ENCODE results near the gene TMEM203. TPM values are rescaled to one million over a fixed set of nuclear protein-coding genes. Genes with fewer than 3 reads are reported as not detected.

Gene TMEM203
- total RNA-seq, 1 donor from 2014 or later = 44.9 TPM

DNA sequence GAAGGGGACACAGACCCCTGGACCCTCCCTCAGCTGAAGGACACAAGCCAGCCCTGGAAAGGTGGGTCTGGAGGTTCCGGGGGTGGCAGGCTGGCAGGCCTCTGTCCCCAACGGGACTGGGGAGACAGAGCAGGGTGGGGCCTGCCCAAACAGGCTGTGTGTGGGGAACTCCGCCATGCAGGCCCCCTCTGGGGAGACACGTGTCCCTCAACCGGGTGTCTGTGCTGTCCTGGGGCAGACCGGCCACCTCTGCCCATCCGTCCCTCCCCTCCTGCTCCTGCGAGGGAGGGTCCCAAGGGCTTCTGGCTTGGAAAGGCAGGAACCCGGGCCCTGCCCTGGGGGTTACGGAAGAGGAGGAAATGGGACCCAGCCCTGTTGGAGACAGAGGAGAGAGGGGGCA lies 26.7 kb upstream of the TMEM203 start:
- no peak for ATAC-seq (ENCODE audit: poor library complexity)
- intact Hi-C loops (cut with DNase I) = no loop called here
- DNase-seq = no peak

DNA sequence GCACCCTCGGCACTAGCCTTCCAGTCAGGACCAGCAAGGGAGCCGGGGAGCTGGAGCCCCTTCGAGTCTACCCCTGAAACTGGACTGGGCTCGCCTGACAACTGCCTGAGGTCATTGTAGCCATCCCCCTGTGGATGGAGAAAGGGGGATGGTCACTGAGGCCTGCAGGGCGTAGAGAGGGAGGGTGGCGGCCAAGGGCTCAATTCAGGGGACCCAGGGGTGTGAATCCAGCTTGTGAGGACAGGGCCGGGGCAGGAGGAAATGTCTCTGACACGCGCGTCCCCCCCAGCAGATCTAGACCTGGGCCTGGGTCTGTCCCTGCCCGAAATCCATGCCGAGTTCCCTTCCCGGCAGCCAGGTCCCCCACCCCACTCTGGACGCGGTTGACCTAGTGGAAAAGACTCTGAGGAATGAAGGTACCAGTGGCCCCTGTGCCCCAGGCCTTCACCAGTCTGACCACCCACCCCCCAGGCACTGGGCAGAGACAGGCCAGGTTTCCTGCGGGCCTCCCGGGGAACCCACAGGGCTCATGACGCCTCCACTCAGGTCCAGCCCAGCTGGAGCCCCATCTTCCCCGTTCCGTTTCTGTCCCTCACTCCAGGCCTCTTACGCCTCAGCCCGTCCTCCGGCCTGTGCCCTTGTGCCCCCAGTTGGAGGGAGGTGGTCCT lies 26.1 kb upstream of the TMEM203 start:
- ATAC-seq (ENCODE audit: poor library complexity) (no peak), DNase-seq (no peak)
- intact Hi-C loops (cut with DNase I) = no loop called here

DNA sequence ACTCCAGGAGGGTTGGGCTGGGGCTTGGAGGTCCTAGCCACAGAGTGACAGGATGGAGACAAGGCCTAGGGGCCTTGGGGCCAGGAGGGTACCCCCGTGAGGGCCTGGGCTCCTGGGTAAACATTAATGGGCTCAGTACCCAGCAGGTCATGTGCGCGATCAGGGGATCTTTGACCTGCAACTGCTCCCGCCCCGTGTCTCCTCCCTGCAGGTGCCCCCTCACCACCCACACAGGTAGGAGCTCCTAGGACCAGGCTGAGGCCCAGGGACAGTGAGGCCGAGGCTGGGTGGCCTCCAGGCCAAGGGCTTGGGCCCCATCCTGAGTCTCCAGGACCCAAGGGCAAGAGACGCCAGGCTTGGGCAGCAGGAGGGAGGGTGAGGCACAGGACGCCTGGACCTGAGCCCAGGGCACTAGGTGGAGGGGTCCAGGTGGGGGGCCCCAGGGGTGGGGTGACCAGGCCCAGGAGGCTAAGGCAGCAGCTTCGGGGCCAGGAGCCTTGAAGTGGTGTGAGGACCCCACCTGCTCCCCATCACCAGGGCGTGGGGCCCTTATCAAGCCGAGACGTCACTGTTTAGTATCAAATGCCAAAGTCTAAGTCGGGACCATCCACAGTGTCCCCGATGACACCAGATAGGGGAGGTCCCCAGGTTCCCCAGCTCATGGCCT lies 25.4 kb upstream of the TMEM203 start, which contains the start of gene SLC34A3:
Gene SLC34A3 (plus strand): TSS at position 197 of the 667 bp plus-strand sequence. CDS start 802 bp downstream, outside the sequence.
- ATAC-seq (ENCODE audit: poor library complexity) (no peak), DNase-seq (no peak)
- intact Hi-C loops (cut with DNase I) = no loop called here

DNA sequence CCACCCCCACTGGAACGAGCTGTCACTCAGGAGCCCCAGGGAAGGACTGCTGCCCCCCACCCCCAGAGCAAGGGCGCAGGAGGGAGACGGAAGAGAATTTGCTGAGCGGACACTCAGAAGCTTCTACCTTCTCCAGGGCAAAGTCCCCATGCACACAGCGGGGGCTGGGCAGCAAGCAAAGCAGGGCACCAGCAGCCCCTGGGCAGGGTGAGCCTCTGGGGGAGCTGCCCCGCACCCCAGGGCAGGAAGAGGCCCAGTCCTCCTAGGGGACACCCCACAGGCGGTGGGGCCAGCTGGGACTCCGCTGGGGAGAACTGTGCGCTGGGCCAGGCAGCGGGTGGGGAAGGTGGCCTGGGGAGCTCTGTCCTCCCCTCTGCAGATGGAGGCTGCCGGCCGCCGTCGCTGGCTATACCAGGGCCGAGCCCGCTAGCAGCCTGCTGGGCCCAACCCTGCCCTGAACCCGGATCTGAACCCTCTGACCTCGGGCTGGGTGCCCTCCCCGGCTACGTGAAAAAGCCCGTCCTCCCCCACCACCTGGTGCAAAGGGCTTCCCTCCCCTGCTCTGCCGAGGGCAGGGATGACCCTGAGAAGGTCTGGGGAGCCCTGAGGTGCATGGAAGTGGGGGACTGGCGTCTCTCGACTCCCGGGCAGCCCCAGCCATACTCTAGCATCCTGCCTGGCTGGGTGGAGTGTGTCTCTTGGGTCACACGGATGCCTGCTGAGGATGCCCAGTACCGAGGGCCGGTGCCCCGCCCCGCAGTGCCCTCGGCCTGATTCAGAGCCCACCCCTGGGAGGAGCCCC lies 24.7 kb upstream of the TMEM203 start:
- intact Hi-C loops (cut with DNase I) = loop anchor here (5.0 kb wide), 1 partner anchor 38 kb away; no protein-coding TSS in a partner anchor
- ATAC-seq (ENCODE audit: poor library complexity) (no peak), DNase-seq (no peak)

DNA sequence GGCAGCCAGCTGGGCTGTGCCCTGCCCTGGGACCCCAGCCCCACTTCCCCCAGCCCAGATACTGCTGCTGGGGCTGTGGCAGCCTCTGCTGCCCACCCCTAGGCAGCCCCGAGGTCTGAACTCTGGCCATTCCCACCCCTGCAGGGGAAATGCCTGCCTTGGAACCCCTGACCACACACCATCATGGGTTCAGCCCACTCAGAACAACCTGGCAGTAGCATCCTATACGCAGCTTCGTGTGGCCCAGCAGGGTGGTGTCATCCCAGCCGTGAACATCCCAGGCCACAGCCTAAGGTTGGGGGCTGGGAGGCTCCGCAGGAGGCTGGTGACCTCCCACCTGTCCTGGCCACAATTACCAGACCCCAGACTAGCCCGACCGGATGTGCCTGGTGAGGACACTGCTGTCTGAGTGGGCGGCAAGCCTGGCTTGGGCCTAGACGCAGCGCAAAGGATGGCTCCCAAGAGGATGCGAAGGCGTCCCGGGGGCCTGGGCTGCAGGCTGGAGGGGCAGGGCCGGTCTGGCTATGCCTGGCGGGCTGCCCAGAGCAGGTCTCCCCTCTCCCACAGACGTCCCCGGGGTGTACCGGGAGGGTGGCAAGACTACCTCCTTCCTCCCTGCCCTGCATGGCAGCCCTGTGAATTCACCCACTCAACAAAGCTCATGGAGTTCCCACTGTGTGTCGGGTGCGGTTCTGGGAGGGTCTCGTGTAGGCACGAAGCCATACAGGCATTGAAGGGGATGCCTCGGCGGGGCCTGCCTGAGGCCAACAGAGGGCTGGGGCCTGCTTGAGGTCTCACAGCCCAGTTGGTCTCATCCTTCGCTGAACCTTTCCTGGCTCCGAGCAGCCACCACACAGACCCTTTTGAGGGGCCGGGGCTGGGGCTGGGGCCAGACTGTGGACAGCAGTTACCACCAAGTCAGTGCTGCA lies 23.8 kb upstream of the TMEM203 start:
- no peak for ATAC-seq (ENCODE audit: poor library complexity)
- no peak for DNase-seq
- intact Hi-C loops (cut with DNase I) = loop anchor here (5.0 kb wide), 1 partner anchor 37 kb away; no protein-coding TSS in a partner anchor

DNA sequence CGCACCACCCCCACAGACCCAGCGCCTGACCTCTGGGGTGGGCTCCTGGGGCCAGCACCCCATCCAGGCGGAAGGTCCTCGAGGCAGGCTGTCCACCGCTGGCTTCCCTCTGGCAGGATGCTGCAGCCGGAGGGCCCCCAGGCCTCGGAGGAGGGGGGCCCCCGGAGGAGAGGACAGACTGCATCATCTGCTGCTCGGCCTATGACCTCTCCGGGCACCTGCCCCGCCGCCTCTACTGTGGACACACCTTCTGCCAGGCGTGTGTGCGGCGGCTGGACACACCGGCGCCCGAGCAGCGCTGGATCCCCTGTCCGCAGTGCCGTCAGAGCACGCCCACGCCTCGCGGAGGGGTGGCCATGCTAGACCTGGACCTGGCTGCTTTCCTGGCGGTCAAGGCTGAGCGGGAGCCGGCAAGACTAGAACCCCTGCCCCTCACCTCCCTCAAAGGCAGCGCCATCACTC lies 23.1 kb upstream of the TMEM203 start:
- ATAC-seq (ENCODE audit: poor library complexity) (no peak), DNase-seq (no peak)
- intact Hi-C loops (cut with DNase I) = loop anchor here (5.0 kb wide), 1 partner anchor 36 kb away; no protein-coding TSS in a partner anchor

DNA sequence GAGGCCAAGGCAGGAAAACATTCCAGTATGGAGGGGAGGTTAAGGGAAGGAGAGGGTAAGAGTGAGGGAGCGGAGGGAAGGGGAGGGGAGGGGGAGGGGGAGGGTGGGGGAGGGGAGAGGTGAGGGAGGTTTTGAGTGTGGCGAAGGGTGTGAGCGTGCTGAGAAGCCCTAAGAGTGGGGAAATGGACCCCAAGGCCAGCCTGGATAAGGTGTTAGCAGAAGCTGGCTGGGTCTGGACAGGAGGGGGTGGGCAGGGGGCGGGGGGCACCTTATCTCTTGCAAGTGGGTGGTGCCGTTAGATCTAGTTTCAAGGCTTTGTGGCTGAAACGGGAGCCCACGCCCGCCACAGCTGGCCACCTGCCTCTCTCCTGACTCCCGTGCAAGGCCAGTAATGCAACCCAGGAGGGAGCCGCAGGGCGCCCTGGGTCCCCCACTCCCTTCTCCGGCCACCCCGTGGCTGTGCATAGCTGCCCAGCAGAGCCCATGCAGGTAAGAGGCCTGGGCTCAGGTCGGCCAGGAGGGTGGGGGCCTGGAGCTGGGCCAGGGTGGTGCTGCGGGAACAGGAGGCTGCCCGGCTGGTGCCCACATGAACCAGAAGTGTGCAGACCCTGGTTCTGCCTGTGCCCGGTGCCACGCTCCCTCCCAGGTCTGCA lies 22.5 kb upstream of the TMEM203 start:
- intact Hi-C loops (cut with DNase I) = loop anchor here (2.0 to 5.0 kb wide), 2 partner anchors 36 to 109 kb away; no protein-coding TSS in a partner anchor
- ATAC-seq (ENCODE audit: poor library complexity) (no peak), DNase-seq (no peak)

DNA sequence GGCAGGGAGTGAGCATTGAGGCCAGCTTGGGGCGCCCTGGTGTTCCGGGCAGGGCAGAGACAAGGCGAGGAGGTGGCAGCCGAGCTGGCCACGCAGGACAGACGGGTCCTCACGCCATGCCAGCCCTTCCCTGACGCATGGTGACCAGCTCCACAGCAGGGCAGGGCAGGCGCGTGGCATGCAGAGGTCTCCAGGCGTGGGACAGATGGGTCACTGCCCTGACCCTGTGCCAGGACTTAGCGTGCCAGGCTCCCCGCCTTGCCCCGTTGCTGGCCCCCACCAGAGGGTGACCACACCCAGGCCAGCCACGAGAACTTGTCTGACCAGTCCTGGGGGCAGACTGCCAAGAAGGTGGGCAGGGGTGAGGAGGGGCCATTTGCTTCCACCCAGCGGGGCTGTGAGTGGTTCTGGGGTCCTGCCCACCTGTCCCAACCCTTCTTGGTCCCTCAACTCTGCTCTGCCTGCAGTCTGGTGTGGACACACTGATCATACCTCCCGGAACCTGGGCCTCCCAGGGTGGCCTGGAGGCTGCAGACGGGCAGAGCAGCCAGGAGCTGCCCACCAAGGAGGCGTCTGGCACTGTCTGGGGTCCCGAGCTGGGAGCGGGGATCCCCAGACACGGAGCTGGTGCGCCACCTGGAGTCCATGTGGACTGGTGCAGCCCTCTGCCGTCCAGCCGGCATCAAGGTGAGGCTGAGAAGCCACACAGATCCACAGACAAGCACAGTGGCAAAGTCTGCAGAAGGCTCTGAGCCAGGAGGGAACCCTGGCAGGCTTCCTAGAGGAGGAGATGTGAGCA lies 21.8 kb upstream of the TMEM203 start, which contains the start of gene RNF224:
Gene RNF224 (plus strand): TSS at position 449 of the 799 bp plus-strand sequence. CDS start 834 bp downstream, outside the sequence.
- intact Hi-C loops (cut with DNase I) = loop anchor here (2.0 to 5.0 kb wide), 2 partner anchors 35 to 108 kb away; no protein-coding TSS in a partner anchor
- ATAC-seq (ENCODE audit: poor library complexity) = peak; percentile 34
- peak; percentile 85 for DNase-seq

DNA sequence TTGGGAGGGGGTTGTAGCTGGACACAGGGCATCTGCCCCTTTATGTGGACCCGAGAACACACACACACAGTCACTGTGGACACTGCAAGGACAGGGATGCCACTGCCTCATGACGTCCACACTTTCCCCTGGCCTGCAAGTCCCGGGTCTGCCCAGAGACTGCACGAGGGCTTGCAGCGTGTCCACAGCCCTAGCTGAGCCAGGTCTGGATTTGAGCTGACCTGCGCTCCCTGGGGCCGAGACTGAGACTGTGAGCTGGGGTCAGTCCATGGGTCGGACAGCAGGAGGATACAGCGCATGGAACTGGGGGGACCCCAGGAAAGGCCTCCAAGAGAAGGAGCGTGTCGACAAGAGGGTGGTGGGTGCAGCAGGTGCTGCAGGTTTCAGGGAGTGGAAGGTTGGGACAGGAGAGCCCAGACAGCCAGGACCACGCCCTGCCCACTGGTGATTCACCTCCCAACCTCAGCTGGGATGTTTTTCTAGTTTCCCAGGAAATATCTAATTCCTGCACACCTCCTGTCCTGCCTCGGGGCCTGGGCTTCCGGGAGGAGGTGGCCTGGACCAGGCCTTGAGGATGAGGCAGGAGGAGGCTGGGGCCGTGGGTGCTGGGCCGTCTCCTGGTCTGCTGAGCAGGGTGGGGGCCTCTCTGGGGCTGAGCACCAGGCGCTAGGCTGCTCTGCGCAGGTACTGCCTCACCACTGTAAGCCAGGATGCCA lies 21.0 kb upstream of the TMEM203 start:
- intact Hi-C loops (cut with DNase I) = loop anchor here (2.0 to 5.0 kb wide), 2 partner anchors 34 to 108 kb away; no protein-coding TSS in a partner anchor
- ATAC-seq (ENCODE audit: poor library complexity) (no peak), DNase-seq (no peak)

DNA sequence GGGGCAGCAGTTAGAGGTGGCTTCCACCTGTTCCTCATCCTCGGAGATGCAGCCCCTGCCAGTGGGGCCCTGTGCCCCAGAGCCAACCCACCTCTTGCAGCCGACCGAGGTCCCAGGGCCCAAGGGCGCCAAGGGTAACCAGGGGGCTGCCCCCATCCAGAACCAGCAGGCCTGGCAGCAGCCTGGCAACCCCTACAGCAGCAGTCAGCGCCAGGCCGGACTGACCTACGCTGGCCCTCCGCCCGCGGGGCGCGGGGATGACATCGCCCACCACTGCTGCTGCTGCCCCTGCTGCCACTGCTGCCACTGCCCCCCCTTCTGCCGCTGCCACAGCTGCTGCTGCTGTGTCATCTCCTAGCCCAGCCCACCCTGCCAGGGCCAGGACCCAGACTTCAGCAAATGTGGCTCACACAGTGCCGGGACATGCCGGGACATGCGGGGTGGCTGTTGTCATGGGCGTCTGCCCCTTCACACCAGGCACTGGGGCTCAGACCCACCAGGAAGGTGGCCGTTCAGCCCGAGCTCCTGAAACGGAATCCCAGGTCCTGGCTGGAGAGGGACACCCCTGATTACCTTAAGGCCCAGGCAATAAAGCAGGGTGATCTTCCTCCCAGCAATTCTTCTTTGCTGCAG lies 20.4 kb upstream of the TMEM203 start:
- ATAC-seq (ENCODE audit: poor library complexity) (no peak), DNase-seq (no peak)
- intact Hi-C loops (cut with DNase I) = loop anchor here (2.0 to 5.0 kb wide), 2 partner anchors 34 to 107 kb away; no protein-coding TSS in a partner anchor

DNA sequence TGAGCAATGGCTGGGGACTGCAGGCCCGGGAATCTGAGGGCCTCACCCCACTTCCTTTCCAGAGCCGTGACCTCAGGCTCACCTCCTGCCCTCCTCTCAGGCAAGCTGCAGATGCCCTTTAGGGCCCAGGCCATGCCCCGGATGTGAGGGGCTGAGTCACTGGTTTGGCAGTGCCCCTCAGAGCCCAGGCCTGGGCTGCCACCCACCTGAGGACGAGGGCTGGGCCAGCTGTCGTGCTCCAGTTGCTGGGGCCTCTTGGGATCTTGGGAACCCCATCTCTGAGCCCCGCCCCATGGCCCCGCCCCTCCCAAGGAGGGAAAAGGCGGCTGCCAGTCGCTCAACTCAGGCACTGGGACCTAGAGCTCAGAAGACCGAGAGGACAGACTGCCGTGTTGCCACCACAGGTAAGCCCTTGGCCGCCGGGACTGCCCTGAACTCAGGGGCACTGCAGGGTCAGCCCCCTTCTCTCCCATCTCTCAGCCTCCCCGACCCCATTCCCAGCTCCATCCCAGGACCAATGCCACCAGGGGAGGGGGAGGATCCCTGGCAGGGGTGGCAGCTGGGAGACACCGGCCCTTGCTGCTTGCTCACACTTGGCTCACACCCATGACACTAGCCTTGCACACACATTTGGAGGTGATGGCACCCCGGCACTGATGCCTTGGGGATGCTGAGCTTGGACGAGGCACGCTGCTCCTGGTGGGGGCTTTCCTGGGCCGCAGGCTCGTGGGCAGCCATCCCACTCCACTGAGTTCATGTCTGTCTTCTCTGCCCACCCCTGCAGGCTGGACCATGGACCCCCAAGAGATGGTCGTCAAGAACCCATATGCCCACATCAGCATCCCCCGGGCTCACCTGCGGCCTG lies 19.6 kb upstream of the TMEM203 start, which contains the start of gene CYSRT1:
Gene CYSRT1 (plus strand): TSS at position 345 of the 865 bp plus-strand sequence. CDS start 448 bp downstream, at position 793.
- intact Hi-C loops (cut with DNase I) = loop anchor here (5.0 kb wide), 1 partner anchor 33 kb away; no protein-coding TSS in a partner anchor
- no peak for DNase-seq
- no peak for ATAC-seq (ENCODE audit: poor library complexity)

DNA sequence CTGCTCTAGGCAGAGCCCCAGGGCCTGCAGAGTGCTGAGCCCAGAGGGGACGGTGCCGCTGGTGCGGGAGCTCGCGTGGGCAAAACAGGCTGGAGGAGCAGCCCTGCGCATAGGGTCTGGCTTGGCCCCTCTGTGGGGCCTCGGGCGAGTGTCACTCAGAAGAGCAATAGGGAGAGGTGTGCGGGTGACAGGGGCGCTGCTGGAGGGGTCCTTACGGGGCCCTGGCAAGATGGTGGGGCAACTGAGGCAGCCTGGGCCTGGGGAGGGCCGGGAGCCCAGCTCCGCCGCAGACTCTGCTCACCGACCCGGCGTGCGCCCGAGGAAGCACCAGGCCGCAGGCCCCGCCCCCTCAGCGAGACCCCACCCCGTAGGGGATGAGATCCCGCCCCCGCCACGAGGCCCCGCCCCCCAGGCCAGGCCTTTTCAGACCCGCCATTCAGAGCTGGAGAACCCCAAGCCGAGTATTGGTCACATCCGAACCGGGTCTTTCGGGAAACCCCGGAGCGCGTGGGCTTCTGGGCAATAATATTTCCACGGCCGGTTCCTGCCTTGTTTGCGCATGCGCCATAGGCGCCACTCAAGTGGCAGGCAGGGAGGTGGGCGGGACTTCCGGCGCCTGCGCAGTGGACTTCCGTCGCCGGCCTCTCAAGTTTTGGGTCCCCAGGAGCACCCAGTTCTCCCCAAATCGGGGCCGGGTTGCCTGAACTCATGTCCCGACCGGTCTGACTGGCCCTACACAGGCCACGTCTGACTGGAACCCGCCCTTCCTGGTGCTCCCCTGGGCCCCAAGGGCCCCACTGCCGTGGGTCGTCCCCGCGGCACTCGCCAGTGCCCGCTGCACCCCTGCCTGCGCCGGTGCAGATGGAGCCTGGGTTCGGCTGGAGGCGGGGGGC lies 17.9 kb upstream of the TMEM203 start:
- ATAC-seq (ENCODE audit: poor library complexity) (peak; percentile 93), DNase-seq (peak; percentile 98)
- intact Hi-C loops (cut with DNase I) = no loop called here
